RWPE2 (cell line): Measurements from ENCODE around the gene CFD.

Experiments used
- ATAC-seq: fragments of 200-7000 bp; cut with Tn5 transposase; 3 replicates; pipeline ENCODE4 v1.9.1; 2021; ENCODE audit warnings: low read depth
- DNase-seq: peaks from one replicate; pipeline ENCODE4 v3.0.0-alpha.2; 2020; ENCODE audit warnings: low spot score
- H3K27ac ChIP-seq: fragments of 450-650 bp; 2 replicates; pipeline ENCODE4 v1.5.1; 2017; ENCODE audit warnings: mild to moderate bottlenecking; ENCODE audit not compliant: poor library complexity, severe bottlenecking
- H3K27me3 ChIP-seq: fragments of 250-450 bp; sonication (Bioruptor Pico); 2 replicates; pipeline ENCODE4 v1.5.1; 2021; ENCODE audit warnings: mild to moderate bottlenecking, moderate library complexity; ENCODE audit not compliant: insufficient read depth, poor library complexity, severe bottlenecking
- H3K36me3 ChIP-seq: fragments of 250-450 bp; sonication (Bioruptor Pico); 2 replicates; pipeline ENCODE4 v1.5.1; 2020; ENCODE audit warnings: low read depth, mild to moderate bottlenecking, moderate library complexity
- H3K4me1 ChIP-seq: fragments of 250-450 bp; sonication (Bioruptor Pico); 2 replicates; pipeline ENCODE4 v1.5.1; 2021; ENCODE audit warnings: mild to moderate bottlenecking, moderate library complexity; ENCODE audit not compliant: insufficient read depth, poor library complexity, severe bottlenecking
- H3K4me3 ChIP-seq: fragments of 250-450 bp; sonication (Bioruptor Pico); 2 replicates; pipeline ENCODE4 v1.5.1; 2021; ENCODE audit warnings: mild to moderate bottlenecking, moderate library complexity; ENCODE audit not compliant: severe bottlenecking
- H3K9me3 ChIP-seq: fragments of 250-450 bp; sonication (Bioruptor Pico); 2 replicates; pipeline ENCODE4 v1.5.1; 2021; ENCODE audit warnings: mild to moderate bottlenecking, moderate library complexity; ENCODE audit not compliant: severe bottlenecking
- CTCF ChIP-seq: fragments of 450-650 bp; IDR thresholded peaks from one replicate; pipeline ENCODE4 v1.5.1; 2017; ENCODE audit warnings: mild to moderate bottlenecking, moderate library complexity; ENCODE audit not compliant: poor library complexity, severe bottlenecking

CFD gene

GRCh38 chr19:879711-880438, 20.4 kb downstream of the CFD start:
- DNase-seq (no peak), ATAC-seq (no peak)
- TF ChIP-seq CTCF, result no peak
- H3K4me3 ChIP-seq, result no peak overlapping the region
- H3K27ac ChIP-seq, result no peak overlapping the region
- H3K27me3 ChIP-seq, result no peaks in the 10 kb centered on the region
- H3K9me3 ChIP-seq, result no peaks in the 10 kb centered on the region
- no peaks in the 10 kb centered on the region for H3K4me1 ChIP-seq
- H3K36me3 ChIP-seq, result peaks cover 27% of the 10 kb centered on the region

- DNase-seq (no peak), ATAC-seq (no peak)
- H3K4me1 ChIP-seq, result no peaks in the 10 kb centered on the region
- no peaks in the 10 kb centered on the region for H3K27me3 ChIP-seq
- no peak overlapping the region for H3K27ac ChIP-seq
- H3K4me3 ChIP-seq, result no peak overlapping the region
- no peak for TF ChIP-seq CTCF
- H3K36me3 ChIP-seq, result peaks cover 29% of the 10 kb centered on the region
- no peaks in the 10 kb centered on the region for H3K9me3 ChIP-seq
Observed at GRCh38 chr19:881385-882071, 22.1 kb downstream of the CFD start.

- no peaks in the 10 kb centered on the region for H3K4me1 ChIP-seq
- H3K27ac ChIP-seq, result no peak overlapping the region
- peaks cover 33% of the 10 kb centered on the region for H3K36me3 ChIP-seq
- no peak for TF ChIP-seq CTCF
- no peaks in the 10 kb centered on the region for H3K27me3 ChIP-seq
- DNase-seq (no peak), ATAC-seq (no peak)
- H3K9me3 ChIP-seq, result no peaks in the 10 kb centered on the region
- H3K4me3 ChIP-seq, result no peak overlapping the region
Observed at GRCh38 chr19:882871-883497, 23.5 kb downstream of the CFD start.

GRCh38 chr19:883661-884211, 24.3 kb downstream of the CFD start:
- no peaks in the 10 kb centered on the region for H3K9me3 ChIP-seq
- ATAC-seq (peak; percentile 82), DNase-seq (no peak)
- no peak overlapping the region for H3K4me3 ChIP-seq
- H3K4me1 ChIP-seq, result no peaks in the 10 kb centered on the region
- H3K27me3 ChIP-seq, result no peaks in the 10 kb centered on the region
- no peak overlapping the region for H3K27ac ChIP-seq
- TF ChIP-seq CTCF, result peak; percentile 29
- peaks cover 33% of the 10 kb centered on the region for H3K36me3 ChIP-seq
